ENCODE measurements around the gene COL5A2.

DNA sequence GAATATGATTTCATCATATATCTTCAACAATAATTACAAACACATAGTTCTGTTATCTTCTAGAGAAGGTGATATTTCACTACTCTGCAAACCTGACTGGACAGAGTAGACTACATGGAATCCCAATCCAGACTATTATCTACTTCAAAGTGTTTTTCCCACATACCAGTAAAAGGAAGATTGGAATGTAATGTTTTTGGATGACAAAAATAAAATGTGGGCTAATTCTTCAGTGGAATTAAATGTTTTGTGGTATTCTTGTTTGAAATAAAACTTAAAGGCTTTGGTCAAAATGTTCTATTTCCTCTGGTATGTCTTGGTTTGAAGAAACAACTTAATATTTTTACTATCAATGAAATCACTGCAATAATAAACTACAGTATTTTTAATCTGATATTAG, 22.1 kb downstream of the COL5A2 start:
- TF ChIP-seq, protein P1, sequence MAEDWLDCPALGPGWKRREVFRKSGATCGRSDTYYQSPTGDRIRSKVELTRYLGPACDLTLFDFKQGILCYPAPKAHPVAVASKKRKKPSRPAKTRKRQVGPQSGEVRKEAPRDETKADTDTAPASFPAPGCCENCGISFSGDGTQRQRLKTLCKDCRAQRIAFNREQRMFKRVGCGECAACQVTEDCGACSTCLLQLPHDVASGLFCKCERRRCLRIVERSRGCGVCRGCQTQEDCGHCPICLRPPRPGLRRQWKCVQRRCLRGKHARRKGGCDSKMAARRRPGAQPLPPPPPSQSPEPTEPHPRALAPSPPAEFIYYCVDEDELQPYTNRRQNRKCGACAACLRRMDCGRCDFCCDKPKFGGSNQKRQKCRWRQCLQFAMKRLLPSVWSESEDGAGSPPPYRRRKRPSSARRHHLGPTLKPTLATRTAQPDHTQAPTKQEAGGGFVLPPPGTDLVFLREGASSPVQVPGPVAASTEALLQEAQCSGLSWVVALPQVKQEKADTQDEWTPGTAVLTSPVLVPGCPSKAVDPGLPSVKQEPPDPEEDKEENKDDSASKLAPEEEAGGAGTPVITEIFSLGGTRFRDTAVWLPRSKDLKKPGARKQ (CRISPR knock-in tag; IDR thresholded peaks at IDR 0.05) = no peak
- TF ChIP-seq ZNF785 (CRISPR knock-in tag; IDR thresholded peaks at IDR 0.05) = no peak
- TF ChIP-seq TCF7 (IDR thresholded peaks at IDR 0.05; ENCODE audit: borderline replicate concordance) = no peak
- TF ChIP-seq, protein P2, sequence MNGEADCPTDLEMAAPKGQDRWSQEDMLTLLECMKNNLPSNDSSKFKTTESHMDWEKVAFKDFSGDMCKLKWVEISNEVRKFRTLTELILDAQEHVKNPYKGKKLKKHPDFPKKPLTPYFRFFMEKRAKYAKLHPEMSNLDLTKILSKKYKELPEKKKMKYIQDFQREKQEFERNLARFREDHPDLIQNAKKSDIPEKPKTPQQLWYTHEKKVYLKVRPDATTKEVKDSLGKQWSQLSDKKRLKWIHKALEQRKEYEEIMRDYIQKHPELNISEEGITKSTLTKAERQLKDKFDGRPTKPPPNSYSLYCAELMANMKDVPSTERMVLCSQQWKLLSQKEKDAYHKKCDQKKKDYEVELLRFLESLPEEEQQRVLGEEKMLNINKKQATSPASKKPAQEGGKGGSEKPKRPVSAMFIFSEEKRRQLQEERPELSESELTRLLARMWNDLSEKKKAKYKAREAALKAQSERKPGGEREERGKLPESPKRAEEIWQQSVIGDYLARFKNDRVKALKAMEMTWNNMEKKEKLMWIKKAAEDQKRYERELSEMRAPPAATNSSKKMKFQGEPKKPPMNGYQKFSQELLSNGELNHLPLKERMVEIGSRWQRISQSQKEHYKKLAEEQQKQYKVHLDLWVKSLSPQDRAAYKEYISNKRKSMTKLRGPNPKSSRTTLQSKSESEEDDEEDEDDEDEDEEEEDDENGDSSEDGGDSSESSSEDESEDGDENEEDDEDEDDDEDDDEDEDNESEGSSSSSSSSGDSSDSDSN (IDR thresholded peaks at IDR 0.05; ENCODE audit: borderline replicate concordance in 1 of 2, low read depth in 2 of 2, low read length in 2 of 2) = no peak
- TF ChIP-seq HDAC1 (IDR thresholded peaks at IDR 0.05) = no peak
- TF ChIP-seq, protein P3, sequence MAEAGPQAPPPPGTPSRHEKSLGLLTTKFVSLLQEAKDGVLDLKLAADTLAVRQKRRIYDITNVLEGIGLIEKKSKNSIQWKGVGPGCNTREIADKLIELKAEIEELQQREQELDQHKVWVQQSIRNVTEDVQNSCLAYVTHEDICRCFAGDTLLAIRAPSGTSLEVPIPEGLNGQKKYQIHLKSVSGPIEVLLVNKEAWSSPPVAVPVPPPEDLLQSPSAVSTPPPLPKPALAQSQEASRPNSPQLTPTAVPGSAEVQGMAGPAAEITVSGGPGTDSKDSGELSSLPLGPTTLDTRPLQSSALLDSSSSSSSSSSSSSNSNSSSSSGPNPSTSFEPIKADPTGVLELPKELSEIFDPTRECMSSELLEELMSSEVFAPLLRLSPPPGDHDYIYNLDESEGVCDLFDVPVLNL (CRISPR knock-in tag; IDR thresholded peaks at IDR 0.05; ENCODE audit: low read depth) = no peak
- TF ChIP-seq ZBED1 (IDR thresholded peaks at IDR 0.05) = no peak
- TF ChIP-seq BRCA1 (IDR thresholded peaks at IDR 0.05) = no peak
- no peak for TF ChIP-seq BRCA1 (CRISPR knock-in tag; IDR thresholded peaks at IDR 0.05)
- TF ChIP-seq SPI1 (IDR thresholded peaks at IDR 0.05; ENCODE audit: borderline replicate concordance, low read depth, low read length) = no peak
- TF ChIP-seq POLR2AphosphoS5 (IDR thresholded peaks at IDR 0.05; ENCODE audit: control insufficient read depth, insufficient read depth, low read depth, low read length) = no peak
- no peak for TF ChIP-seq RAD21 (CRISPR knock-in tag; conservative IDR thresholded peaks at IDR 0.05 in 1 of 2, IDR thresholded peaks at IDR 0.05 in 1 of 2)
- TF ChIP-seq, protein P4, sequence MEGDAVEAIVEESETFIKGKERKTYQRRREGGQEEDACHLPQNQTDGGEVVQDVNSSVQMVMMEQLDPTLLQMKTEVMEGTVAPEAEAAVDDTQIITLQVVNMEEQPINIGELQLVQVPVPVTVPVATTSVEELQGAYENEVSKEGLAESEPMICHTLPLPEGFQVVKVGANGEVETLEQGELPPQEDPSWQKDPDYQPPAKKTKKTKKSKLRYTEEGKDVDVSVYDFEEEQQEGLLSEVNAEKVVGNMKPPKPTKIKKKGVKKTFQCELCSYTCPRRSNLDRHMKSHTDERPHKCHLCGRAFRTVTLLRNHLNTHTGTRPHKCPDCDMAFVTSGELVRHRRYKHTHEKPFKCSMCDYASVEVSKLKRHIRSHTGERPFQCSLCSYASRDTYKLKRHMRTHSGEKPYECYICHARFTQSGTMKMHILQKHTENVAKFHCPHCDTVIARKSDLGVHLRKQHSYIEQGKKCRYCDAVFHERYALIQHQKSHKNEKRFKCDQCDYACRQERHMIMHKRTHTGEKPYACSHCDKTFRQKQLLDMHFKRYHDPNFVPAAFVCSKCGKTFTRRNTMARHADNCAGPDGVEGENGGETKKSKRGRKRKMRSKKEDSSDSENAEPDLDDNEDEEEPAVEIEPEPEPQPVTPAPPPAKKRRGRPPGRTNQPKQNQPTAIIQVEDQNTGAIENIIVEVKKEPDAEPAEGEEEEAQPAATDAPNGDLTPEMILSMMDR (IDR thresholded peaks at IDR 0.05 in 2 of 3, conservative IDR thresholded peaks at IDR 0.05 in 1 of 3; ENCODE audit: insufficient read depth in 2 of 3, low read depth in 1 of 3, low read length in 3 of 3) = no peak
- TF ChIP-seq, protein P5, sequence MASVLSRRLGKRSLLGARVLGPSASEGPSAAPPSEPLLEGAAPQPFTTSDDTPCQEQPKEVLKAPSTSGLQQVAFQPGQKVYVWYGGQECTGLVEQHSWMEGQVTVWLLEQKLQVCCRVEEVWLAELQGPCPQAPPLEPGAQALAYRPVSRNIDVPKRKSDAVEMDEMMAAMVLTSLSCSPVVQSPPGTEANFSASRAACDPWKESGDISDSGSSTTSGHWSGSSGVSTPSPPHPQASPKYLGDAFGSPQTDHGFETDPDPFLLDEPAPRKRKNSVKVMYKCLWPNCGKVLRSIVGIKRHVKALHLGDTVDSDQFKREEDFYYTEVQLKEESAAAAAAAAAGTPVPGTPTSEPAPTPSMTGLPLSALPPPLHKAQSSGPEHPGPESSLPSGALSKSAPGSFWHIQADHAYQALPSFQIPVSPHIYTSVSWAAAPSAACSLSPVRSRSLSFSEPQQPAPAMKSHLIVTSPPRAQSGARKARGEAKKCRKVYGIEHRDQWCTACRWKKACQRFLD (CRISPR knock-in tag; IDR thresholded peaks at IDR 0.05) = no peak
- TF ChIP-seq ADNP (tag; IDR thresholded peaks at IDR 0.05) = no peak
